Endodermal cell (in vitro differentiated cells): ENCODE data around the gene COX20. TPM values are rescaled to one million over a fixed set of nuclear protein-coding genes. Genes with fewer than 3 reads are reported as not detected.
"Not testable (repeated sequence)": the region's sequence is repeated elsewhere in the genome, so short reads cannot be mapped to it uniquely, and the experiment has no call there.

Source experiments
- DNase-seq: peaks from one replicate; pipeline ENCODE4 v3.0.0-alpha.2; 2017
- H3K27ac ChIP-seq: 2 replicates; pipeline ENCODE4 v1.5.1; 2013; ENCODE audit warnings: mild to moderate bottlenecking, low read depth, low read length, moderate library complexity
- H3K27me3 ChIP-seq: 2 replicates; pipeline ENCODE4 v1.6.1; 2013; ENCODE audit warnings: mild to moderate bottlenecking, low read length, moderate library complexity; ENCODE audit not compliant: insufficient read depth, control insufficient read depth, poor library complexity, severe bottlenecking
- H3K36me3 ChIP-seq: 2 replicates; pipeline ENCODE4 v1.7.0; 2013; ENCODE audit warnings: mild to moderate bottlenecking, low read length, moderate library complexity; ENCODE audit not compliant: control insufficient read depth, insufficient read depth
- H3K4me1 ChIP-seq: one replicate; pipeline ENCODE4 v1.7.0; 2013; ENCODE audit warnings: low read length; ENCODE audit not compliant: control insufficient read depth, insufficient read depth
- H3K4me3 ChIP-seq: 2 replicates; pipeline ENCODE4 v1.5.1; 2013; ENCODE audit warnings: mild to moderate bottlenecking, low read length, moderate library complexity
- H3K9ac ChIP-seq: 2 replicates; pipeline ENCODE4 v1.6.1; 2013; ENCODE audit warnings: mild to moderate bottlenecking, low read length, moderate library complexity; ENCODE audit not compliant: poor library complexity, severe bottlenecking; ENCODE audit errors: extremely low read depth
- H3K9me3 ChIP-seq: 2 replicates; pipeline ENCODE4 v1.6.1; 2013; ENCODE audit warnings: mild to moderate bottlenecking, low read length, moderate library complexity; ENCODE audit not compliant: control insufficient read depth
- H3K27ac Mint-ChIP-seq: 2 replicates; pipeline ENCODE4 v1.8.0; 2020; ENCODE audit warnings: mixed read lengths
- H3K27me3 Mint-ChIP-seq: 2 replicates; pipeline ENCODE4 v1.8.0; 2021; ENCODE audit warnings: mild to moderate bottlenecking, mixed read lengths; ENCODE audit not compliant: insufficient read depth
- H3K36me3 Mint-ChIP-seq: 2 replicates; pipeline ENCODE4 v1.8.0; 2020; ENCODE audit warnings: low read depth, mixed read lengths
- H3K4me1 Mint-ChIP-seq: 2 replicates; pipeline ENCODE4 v1.8.0; 2020; ENCODE audit warnings: mixed read lengths
- H3K4me3 Mint-ChIP-seq: 2 replicates; pipeline ENCODE4 v1.8.0; 2020; ENCODE audit warnings: mild to moderate bottlenecking, moderate library complexity, mixed read lengths
- H3K9me3 Mint-ChIP-seq: 2 replicates; pipeline ENCODE4 v1.8.0; 2020; ENCODE audit warnings: mild to moderate bottlenecking, mixed read lengths
- WGBS, 2 experiments: methylation state at CpG; one replicate each; pipeline versions ENCODE4 v1.1.5 to v1.1.7; 2013; ENCODE audit warnings: missing lambda C conversion rate in 2 of 2, mixed read lengths in 1 of 2; ENCODE audit not compliant: insufficient coverage in 1 of 2, insufficient read length in 1 of 2; 5-methylcytosine and 5-hydroxymethylcytosine counted together
- total RNA-seq, 2 donors: library from RNA; stranded (reverse); fragmentation: NEBNext Ultra II Directional in 1 of 2; extraction: Animal tissue kit (Norgen Biotek cat#: 25700) in 1 of 2; gene quantifications; 2 replicates in 1 of 2; 3 replicates in 1 of 2; pipeline ENCODE4 v1.2.1, GENCODE V29; 2021
- TF ChIP-seq, protein P1 (sequence below): fragments of 200-600 bp; sonication (generic); conservative IDR thresholded peaks from 2 replicates; pipeline ENCODE4 v1.5.0; 2021; ENCODE audit warnings: antibody characterized with exemption, mild to moderate bottlenecking

Gene COX20
- total RNA-seq, 2 donors from 2014 or later, result 19.5 to 23.4 TPM

DNA sequence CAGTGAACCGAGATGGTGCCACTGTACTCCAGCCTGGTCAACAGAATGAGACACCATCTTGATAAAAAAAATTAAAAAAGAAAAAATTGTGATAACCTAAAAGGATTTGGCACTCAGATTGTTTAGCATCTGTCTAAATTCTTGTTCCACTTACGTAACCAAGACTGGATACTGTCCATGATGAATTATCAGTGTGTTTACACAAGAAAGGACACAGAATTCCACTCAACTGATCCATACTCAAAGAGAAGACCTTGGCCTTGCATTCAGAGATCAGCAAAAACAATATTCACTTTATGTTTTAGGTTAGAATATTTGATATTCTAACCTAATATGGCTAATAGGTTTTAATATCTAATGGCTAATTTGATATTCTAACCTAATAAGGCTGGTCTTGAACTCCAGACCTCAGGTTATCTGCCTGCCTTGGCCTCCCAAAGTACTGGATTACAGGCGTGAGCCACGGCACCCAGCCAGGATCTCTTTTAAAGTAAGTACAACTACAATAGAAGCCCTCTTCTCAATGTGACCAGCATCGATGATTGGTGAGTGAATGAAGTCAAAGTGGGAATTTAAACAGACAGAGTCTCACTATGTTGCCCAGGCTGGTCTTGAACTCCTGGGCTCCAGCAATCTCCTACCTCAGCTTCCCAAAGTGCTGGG, 43.1 kb upstream of the COX20 start:
- Mint-ChIP-seq H3K4me3 (no peak overlapping the region), H3K9me3 (peaks cover 1% of the 10 kb centered on the region), H3K4me1 (no peaks in the 10 kb centered on the region), H3K27ac (no peak overlapping the region), H3K27me3 (no peaks in the 10 kb centered on the region), H3K36me3 (no peaks in the 10 kb centered on the region)
- TF ChIP-seq, protein P1, sequence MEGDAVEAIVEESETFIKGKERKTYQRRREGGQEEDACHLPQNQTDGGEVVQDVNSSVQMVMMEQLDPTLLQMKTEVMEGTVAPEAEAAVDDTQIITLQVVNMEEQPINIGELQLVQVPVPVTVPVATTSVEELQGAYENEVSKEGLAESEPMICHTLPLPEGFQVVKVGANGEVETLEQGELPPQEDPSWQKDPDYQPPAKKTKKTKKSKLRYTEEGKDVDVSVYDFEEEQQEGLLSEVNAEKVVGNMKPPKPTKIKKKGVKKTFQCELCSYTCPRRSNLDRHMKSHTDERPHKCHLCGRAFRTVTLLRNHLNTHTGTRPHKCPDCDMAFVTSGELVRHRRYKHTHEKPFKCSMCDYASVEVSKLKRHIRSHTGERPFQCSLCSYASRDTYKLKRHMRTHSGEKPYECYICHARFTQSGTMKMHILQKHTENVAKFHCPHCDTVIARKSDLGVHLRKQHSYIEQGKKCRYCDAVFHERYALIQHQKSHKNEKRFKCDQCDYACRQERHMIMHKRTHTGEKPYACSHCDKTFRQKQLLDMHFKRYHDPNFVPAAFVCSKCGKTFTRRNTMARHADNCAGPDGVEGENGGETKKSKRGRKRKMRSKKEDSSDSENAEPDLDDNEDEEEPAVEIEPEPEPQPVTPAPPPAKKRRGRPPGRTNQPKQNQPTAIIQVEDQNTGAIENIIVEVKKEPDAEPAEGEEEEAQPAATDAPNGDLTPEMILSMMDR, result no peak
- Histone ChIP-seq H3K27ac (no peak overlapping the region), H3K27me3 (no peaks in the 10 kb centered on the region), H3K36me3 (no peaks in the 10 kb centered on the region), H3K4me3 (no peak overlapping the region), H3K4me1 (no peaks in the 10 kb centered on the region), H3K9ac (no peak overlapping the region), H3K9me3 (no peaks in the 10 kb centered on the region)
- 91 to 96% methylated on average over 3 to 5 of the region's 5 CpGs for WGBS, 2 experiments
- no peak for DNase-seq

DNA sequence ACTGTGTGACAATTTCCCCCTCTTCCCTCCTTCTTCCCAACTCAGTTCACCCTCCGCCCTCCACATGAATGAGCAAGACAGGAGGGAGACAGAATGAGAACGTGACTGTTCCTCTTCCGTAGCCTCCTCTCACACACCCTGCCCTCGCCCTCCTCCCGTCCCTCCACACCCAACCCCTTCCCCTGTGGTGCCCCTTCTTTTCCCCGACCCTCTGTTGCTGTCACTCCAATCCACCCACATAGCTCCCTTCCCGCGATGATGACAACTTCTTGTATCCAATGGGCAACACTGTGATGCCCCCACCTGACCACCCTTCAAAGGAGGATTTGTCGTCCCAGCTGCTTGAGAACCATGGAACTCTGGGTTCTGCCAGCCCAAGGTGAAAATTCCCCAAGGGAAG, 41.4 kb upstream of the COX20 start:
- H3K36me3 Mint-ChIP-seq, result no peaks in the 10 kb centered on the region
- H3K4me1 Mint-ChIP-seq, result no peaks in the 10 kb centered on the region
- Histone ChIP-seq H3K9ac (no peak overlapping the region), H3K9me3 (no peaks in the 10 kb centered on the region), H3K27ac (no peak overlapping the region), H3K4me3 (no peak overlapping the region), H3K27me3 (no peaks in the 10 kb centered on the region), H3K4me1 (no peaks in the 10 kb centered on the region), H3K36me3 (no peaks in the 10 kb centered on the region)
- 89% methylated on average over 4 to 9 of the region's 9 CpGs for WGBS, 2 experiments
- H3K27me3 Mint-ChIP-seq, result no peaks in the 10 kb centered on the region
- peaks cover 1% of the 10 kb centered on the region for H3K9me3 Mint-ChIP-seq
- TF ChIP-seq, protein P1, result no peak
- no peak for DNase-seq
- H3K27ac Mint-ChIP-seq, result no peak overlapping the region
- H3K4me3 Mint-ChIP-seq, result no peak overlapping the region

DNA sequence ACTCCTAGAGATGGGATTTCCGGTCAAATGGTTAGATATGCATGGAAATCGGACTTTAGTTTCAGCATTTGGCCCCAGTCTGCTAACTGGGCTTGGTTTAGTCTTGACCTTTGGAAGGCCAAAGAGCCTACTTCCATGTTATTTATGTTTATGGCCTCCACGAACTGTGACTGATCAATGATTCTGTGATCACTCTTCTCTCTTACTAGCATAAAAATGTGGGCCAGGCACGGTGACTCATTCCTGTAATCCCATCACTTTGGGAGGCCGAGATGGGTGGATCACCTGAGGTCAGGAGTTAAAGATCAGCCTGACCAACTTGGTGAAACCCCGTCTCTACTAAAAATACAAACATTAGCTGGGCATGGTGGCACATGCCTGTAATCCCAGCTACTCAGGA, 40.9 kb upstream of the COX20 start:
- 85 to 92% methylated on average over 5 to 6 of the region's 6 CpGs for WGBS, 2 experiments
- H3K36me3 Mint-ChIP-seq, H3K9ac ChIP-seq, H3K4me3 Mint-ChIP-seq, DNase-seq, H3K4me1 Mint-ChIP-seq, H3K27ac ChIP-seq, H3K4me3 ChIP-seq, H3K27ac Mint-ChIP-seq, H3K4me1 ChIP-seq, H3K9me3 Mint-ChIP-seq, H3K36me3 ChIP-seq, H3K27me3 ChIP-seq, H3K9me3 ChIP-seq, H3K27me3 Mint-ChIP-seq: not testable (repeated sequence)
